ENCODE measurements around the gene GTF2A1L.
"Not testable (repeated sequence)": the region's sequence is repeated elsewhere in the genome, so short reads cannot be mapped to it uniquely, and the experiment has no call there.

GTF2A1L gene, protein sequence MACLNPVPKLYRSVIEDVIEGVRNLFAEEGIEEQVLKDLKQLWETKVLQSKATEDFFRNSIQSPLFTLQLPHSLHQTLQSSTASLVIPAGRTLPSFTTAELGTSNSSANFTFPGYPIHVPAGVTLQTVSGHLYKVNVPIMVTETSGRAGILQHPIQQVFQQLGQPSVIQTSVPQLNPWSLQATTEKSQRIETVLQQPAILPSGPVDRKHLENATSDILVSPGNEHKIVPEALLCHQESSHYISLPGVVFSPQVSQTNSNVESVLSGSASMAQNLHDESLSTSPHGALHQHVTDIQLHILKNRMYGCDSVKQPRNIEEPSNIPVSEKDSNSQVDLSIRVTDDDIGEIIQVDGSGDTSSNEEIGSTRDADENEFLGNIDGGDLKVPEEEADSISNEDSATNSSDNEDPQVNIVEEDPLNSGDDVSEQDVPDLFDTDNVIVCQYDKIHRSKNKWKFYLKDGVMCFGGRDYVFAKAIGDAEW

GRCh38 chr2:48617618-48618017 is at the start of gene GTF2A1L:
Gene GTF2A1L, plus strand, starts transcription at chr2:48617856. Its CDS starts 19 bp downstream, at chr2:48617875.
- no peak for DNase-seq

- peak; percentile 22 for DNase-seq
These were observed 49.1 kb upstream of the GTF2A1L start for GRCh38 chr2:48568547-48568946.

- DNase-seq = no peak
These were observed 48.2 kb upstream of the GTF2A1L start for GRCh38 chr2:48569433-48569832.

- no peak for DNase-seq
These were observed 44.8 kb upstream of the GTF2A1L start for GRCh38 chr2:48572816-48573215.

DNA sequence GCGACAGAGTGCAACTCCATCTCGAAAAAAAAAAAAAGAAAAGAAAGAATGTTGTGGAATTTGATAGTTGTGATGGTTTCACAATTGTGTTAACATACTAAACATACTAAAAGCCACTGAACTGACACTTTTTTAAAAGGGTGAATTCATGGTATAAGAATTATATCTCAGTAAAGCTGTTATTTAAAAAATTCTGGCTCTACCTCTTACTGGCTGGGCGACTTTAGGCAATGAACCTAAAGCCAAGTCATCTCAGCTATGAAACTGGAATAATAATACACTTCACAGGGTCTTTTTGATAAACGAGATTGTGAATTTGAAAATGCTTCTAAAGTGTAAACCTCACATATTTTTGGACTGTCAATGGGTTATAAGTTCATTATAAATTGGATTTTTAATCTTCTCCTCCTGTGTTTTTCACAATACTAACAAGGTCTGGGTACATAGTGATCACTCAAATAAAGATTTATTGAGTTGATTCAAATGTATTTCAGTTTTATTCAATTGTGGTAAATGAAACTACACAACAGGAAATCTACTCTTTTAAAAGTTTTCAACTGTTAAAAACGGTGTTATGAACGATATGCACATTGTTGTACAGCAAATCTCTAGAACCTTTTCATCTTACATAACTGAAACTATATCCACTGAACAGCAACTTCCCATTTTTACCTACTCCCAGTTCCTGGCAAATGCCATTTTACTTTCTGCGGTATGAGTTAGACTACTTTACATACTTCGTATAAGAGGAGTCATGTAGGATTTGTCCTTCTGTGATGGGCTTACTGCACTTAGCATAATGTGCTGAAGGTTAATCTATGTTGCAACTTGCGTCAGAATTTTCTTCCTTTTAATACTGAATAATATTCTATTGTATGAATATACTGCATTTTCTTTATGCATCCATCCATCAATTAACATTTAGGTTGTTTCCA is 43.0 kb upstream of the GTF2A1L start:
- peak; percentile 32 for DNase-seq

DNA sequence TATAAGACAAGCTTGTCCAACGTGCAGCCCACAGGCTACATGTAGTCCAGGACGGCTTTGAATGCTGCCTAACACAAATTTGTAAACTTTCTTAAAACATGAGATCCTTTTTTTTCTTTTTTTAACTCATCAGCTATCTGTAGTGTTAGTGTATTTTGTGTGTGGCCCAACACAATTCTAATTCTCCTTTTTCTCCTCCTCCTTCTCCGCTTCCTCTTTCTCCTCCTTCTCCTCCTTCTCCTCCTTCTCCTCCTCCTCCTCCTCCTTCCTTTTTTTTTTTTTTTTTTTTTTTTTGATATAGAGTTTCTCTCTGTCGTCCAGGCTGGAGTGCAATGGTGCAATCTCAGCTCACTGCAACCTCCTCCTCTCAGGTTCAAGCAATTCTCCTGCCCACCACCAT is 39.3 kb upstream of the GTF2A1L start:
- no peak for DNase-seq

- no peak for DNase-seq
These were observed 33.7 kb upstream of the GTF2A1L start for GRCh38 chr2:48583961-48584360.

GRCh38 chr2:48584551-48584950 is 33.1 kb upstream of the GTF2A1L start:
- no peak for DNase-seq

- DNase-seq = no peak
These were observed 31.2 kb upstream of the GTF2A1L start for GRCh38 chr2:48586433-48586832.

DNA sequence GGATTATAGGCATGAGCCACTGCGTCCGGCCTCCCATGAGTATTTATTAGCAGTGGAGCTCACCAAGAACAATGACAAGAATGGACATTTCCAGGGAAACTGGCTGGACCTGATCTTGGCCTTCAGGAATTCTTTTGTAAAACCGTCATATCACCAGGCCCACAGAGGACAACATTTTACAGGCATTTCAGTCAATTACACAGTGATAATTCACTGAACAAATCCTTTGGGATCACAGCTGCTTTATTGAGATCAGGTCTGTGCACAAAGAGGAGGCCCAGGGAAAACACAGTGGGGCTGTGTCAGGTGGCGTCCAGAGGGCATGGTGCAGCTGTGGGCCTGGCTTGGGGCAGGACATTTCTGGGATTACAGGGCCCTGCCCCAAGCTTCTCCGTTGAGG is 30.1 kb upstream of the GTF2A1L start:
- DNase-seq = no peak

DNA sequence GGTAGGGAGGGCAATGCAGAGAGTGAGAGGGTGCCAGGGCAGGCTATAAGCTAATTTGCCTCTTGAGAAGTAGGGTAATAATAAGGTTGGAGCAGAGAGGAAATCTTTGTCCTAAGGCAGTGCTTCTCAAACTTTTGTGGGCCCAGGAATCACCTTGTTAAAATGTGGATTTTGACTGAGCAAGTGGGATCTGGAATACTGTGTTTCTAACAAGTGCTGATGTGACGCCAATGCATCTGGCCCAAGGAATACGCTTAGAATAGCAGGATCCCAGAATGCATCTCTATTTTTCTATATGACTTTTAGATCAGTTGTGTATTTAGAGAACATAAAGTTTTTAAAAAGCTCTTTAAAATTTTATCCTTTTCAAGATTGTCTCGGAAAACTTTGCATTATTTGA is 29.7 kb upstream of the GTF2A1L start:
- DNase-seq = no peak

DNA sequence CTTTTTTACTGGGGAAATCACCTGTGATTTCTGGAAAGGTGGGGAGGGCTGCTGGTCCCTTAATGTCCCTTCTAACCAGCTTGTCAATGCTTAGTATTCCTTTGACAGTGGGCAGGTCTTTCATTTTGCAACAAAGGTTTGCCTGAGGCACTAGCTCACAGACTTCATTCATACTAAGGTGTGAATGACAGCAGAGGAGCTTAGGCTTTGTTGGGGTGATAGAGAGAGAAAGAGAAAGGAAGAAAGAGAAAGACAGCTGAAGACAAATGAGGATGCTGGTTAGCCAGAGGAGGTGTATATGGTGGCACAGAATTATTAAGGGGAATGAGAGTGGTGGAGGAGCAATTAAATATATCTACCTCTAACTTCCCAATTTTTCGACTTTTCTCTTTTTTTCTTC is 28.9 kb upstream of the GTF2A1L start:
- no peak for DNase-seq

- peak; percentile 11 for DNase-seq
These were observed 28.4 kb upstream of the GTF2A1L start for GRCh38 chr2:48589170-48589767.

DNA sequence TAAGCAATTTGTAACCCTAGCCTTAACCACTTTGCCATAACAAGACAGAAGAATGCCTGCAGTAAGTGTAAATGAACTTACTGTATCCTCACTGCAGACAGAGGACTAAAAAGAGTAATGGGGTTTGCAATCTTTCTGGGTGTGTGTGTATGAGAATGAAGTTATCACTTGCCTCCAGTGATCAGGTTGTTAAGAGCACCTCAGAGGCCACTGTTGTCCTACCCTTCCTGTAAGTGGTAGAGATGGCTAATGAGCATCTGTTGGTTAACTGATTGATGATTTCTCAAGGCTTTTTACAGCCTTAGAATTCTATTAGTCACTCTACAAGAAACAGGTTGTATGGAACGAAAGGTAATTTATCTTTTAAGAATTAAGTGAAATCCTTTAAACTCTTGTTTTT is 27.6 kb upstream of the GTF2A1L start:
- no peak for DNase-seq

DNA sequence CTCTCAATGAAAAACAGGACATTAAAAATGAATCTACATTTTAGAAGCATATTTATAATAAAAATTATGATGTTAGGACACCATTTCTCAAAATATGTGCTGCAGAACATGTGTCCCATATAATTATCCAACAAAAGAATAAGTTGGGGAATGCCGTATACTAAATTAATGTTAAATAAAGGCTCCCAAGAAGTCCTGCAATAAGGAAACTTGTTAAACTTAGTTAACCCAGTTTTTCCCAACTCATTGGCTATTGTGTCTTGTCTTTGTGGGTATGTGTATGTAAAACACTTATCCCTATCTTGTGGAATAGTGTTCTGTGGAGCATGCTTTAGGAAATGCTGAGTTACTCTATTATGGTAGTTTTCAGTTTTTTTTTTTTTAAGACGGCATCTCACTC is 25.6 kb upstream of the GTF2A1L start:
- no peak for DNase-seq

DNA sequence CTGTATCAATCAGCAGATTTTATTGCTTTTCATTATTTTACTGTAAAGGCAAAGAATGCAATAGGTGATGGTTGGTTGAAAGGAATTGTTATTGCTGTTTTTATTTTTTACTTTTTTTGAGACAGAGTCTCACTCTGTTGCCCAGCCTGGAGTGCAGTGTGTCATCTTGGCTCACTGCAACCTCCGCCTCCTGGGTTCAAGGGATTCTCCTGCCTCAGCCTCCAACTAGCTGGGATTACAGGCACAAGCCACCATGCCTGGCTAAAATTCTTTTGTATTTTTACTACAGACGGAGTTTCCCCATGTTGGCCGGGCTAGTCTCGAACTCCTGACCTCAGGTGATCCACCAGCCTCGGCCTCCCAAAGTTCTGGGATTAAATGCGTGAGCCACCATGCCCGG is 20.9 kb upstream of the GTF2A1L start:
- not testable (repeated sequence) for DNase-seq

DNA sequence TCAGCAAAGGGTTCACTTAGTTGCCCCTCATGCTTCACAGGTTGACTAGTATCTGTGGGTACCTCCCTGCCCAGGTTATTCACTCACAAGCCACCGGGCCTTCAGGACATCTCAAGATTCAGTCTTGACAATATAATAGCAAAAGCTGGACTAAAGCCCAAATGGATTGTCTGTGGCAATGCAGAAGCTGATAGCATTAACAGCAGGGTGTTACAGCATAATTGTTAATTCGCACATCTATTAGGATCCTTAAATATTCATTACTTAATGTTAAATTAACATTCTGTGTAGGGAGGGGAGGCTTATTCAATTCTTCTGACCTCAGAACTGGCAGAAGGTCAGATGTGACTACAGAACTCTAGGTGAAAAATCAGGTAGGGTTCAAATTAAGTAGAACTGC is 20.2 kb upstream of the GTF2A1L start:
- DNase-seq = no peak

GRCh38 chr2:48600204-48600813 is 17.3 kb upstream of the GTF2A1L start:
- DNase-seq = peak; percentile 57

GRCh38 chr2:48600917-48601316 is 16.7 kb upstream of the GTF2A1L start:
- no peak for DNase-seq

DNA sequence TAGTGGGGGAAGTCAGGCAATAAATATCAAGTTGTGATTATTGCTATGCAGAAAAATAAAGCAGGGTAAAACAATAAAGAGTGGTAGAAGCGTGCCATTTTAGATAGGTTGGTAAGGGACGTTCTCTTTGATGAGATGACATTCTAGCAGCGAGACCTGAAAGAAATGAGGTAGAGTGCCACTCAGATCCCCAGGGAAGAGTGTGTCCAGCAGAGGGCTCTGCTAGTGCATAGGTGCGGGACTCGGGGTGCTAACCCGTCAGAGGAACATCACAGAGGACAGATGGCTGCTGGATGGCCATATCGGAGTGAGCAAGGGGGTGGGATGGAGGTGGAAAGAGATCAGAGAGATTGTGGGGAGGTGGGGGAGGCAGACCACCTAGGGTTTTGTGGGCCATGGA is 16.3 kb upstream of the GTF2A1L start:
- DNase-seq = peak; percentile 26

DNA sequence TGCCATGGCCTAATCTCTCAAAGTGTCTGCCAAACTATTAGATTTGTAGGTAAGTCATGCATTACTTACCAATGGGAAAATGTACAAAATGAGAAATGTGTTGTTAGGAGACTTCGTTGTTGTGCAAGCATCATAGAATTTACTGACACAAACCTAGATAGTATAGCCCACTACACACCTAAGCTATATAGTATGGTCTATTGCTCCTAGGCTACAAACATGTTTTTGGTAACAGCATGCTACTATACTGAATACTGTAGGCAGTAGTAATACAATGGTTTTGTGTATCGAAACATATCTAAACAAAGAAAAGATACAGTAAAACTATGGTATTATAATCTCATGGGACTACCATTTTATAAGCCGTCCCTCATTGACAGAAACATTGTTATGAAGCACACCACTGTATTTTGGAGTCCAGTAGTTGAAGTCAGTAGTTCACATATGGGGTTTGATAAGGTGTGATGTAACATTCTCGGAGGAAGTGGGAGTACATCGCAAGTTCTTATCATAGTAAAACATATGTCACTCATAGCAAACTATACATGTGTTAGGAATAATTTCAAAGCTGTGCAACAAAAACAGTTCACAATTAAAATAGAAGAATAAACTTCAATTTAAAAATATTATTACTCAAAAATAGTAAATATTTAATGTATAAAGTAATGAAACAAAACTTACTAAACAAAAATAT is 12.0 kb upstream of the GTF2A1L start:
- no peak for DNase-seq

GRCh38 chr2:48607307-48608014 is 10.2 kb upstream of the GTF2A1L start:
- no peak for DNase-seq
